Activated CD4-positive, alpha-beta T cell treated with anti-CD3 and anti-CD28 coated beads for 36 hours (primary cell): Measurements from ENCODE around the gene CLEC4G. TPM values are rescaled to one million over a fixed set of nuclear protein-coding genes. Genes with fewer than 3 reads are reported as not detected.
A peak's percentile ranks its signal among the peaks of the same experiment; 100 is the strongest.

Experiments
- ATAC-seq: fragments of 200-7000 bp; cut with Tn5 transposase; one replicate; pipeline ENCODE4 v1.10.0; 2021; ENCODE audit warnings: mild to moderate bottlenecking, moderate library complexity
- CTCF ChIA-PET: fragments of 350-600 bp; sonication (Branson Sonifier 250); formaldehyde crosslinking; loops from one replicate; lab custom pipeline; 2021; ENCODE audit warnings: antibody characterized with exemption; lab: Charles Lee
- POLR2A ChIA-PET: fragments of 350-600 bp; sonication (Branson Sonifier 250); formaldehyde crosslinking; loops from one replicate; lab custom pipeline; 2021; ENCODE audit warnings: antibody characterized with exemption, inconsistent platforms; lab: Charles Lee
- DNase-seq: peaks from one replicate; pipeline ENCODE4 v3.0.0-alpha.2; 2020
- H3K27ac Mint-ChIP-seq: one replicate; pipeline ENCODE4 v1.8.0; 2021; ENCODE audit warnings: mixed read lengths
- H3K27me3 Mint-ChIP-seq: one replicate; pipeline ENCODE4 v1.8.0; 2021; ENCODE audit warnings: mixed read lengths
- H3K36me3 Mint-ChIP-seq: one replicate; pipeline ENCODE4 v1.8.0; 2021; ENCODE audit warnings: low read depth, mixed read lengths
- H3K4me1 Mint-ChIP-seq: one replicate; pipeline ENCODE4 v1.8.0; 2021; ENCODE audit warnings: mixed read lengths
- H3K4me3 Mint-ChIP-seq: one replicate; pipeline ENCODE4 v1.8.0; 2021; ENCODE audit warnings: mild to moderate bottlenecking, moderate library complexity, mixed read lengths
- H3K9me3 Mint-ChIP-seq: one replicate; pipeline ENCODE4 v1.8.0; 2021; ENCODE audit warnings: low read depth, mixed read lengths
- intact Hi-C, 2 experiments: fragments of 100-400 bp; cut with DNase I in 1 of 2; cut with micrococcal nuclease in 1 of 2; formaldehyde crosslinking; loops; one replicate each; pipeline versions ENCODE4 v1.14.2 to v1.15.1; 2022 to 2024; cut with DNase I, micrococcal nuclease
- total RNA-seq, 2 experiments: library from RNA; stranded (reverse); gene quantifications; one replicate each; pipeline ENCODE4 v1.2.3, GENCODE V29; 2021

The CLEC4G gene
- total RNA-seq, 2 experiments from 2014 or later, result not detected

GRCh38 chr19:7704280-7705060 lies 27.4 kb downstream of the CLEC4G start:
- Mint-ChIP-seq H3K4me1 (peaks cover 45% of the 10 kb centered on the region), H3K27me3 (no peaks in the 10 kb centered on the region), H3K27ac (no peak overlapping the region), H3K4me3 (no peak overlapping the region), H3K9me3 (no peaks in the 10 kb centered on the region), H3K36me3 (no peaks in the 10 kb centered on the region)
- no peak for ATAC-seq
- ChIA-PET POLR2A (interaction anchor here (0.7 kb wide), 2 partner anchors 18 to 136 kb away, joined by 3 read pairs; no protein-coding TSS in a partner anchor), CTCF (interaction anchor here (2.2 kb wide), 1 partner anchor 137 kb away, joined by 8 read pairs; no protein-coding TSS in a partner anchor)
- DNase-seq, result no peak
- intact Hi-C loops, result loop anchor here (1.0 to 5.0 kb wide), 3 partner anchors 33 to 103 kb away; no protein-coding TSS in a partner anchor

DNA sequence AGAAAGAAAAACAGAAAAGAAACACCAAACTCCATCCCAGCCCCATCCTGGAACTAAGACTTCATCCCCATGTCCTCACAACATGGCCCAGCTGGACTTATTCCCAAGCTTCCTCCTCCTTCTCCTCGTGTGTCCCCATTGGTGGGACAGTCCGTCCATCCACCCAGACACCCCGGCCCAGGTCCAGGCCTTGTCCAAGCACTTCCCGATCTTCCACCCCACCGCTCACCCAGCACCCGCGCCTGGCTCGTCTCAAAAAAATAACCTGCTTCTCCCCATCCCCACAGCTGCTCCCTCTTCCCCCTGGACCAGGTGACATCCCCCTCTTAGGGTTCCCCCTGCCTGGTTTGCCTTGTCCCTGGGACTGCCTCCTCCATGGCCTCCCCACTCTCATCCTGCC lies 28.6 kb downstream of the CLEC4G start:
- Mint-ChIP-seq H3K4me1 (peaks cover 50% of the 10 kb centered on the region), H3K27ac (no peak overlapping the region), H3K9me3 (no peaks in the 10 kb centered on the region), H3K4me3 (no peak overlapping the region), H3K36me3 (no peaks in the 10 kb centered on the region), H3K27me3 (peaks cover 5% of the 10 kb centered on the region)
- ATAC-seq, result no peak
- DNase-seq, result no peak
- CTCF ChIA-PET, result no interaction called here
- intact Hi-C loops, result loop anchor here in 1 of 2 experiments (5.0 kb wide), 1 partner anchor 34 kb away; no protein-coding TSS in a partner anchor
- POLR2A ChIA-PET, result no interaction called here

GRCh38 chr19:7701654-7702457 lies 30.1 kb downstream of the CLEC4G start, which contains the start of gene FCER2:
Gene FCER2, minus strand, starts transcription at chr19:7702131. Its CDS starts 2,371 bp downstream, at chr19:7699760.
- Mint-ChIP-seq H3K27ac (peak within 1 kb of the TSS; percentile 38), H3K27me3 (peaks cover 8% of the 10 kb centered on the region), H3K4me3 (no peak within 1 kb of the TSS), H3K36me3 (no peaks in the 10 kb centered on the region), H3K9me3 (no peaks in the 10 kb centered on the region), H3K4me1 (peaks cover 44% of the 10 kb centered on the region)
- CTCF ChIA-PET, result interaction anchor here (0.6 kb wide), 2 partner anchors 242 to 281 kb away, joined by 3 read pairs; partner anchors contain the start of gene TIMM44
- POLR2A ChIA-PET, result no interaction called here
- intact Hi-C loops, result loop anchor here in 1 of 2 experiments (5.0 kb wide), 1 partner anchor 35 kb away; no protein-coding TSS in a partner anchor
- no peak for DNase-seq
- ATAC-seq, result no peak

- CTCF ChIA-PET, result interaction anchor here (0.6 to 1.5 kb wide), 3 partner anchors 133 to 281 kb away, joined by 3 to 4 read pairs (median 3); partner anchors contain the start of gene TIMM44
- no peak for DNase-seq
- no peak overlapping the region for H3K27ac Mint-ChIP-seq
- peaks cover 11% of the 10 kb centered on the region for H3K27me3 Mint-ChIP-seq
- POLR2A ChIA-PET, result no interaction called here
- no peaks in the 10 kb centered on the region for H3K9me3 Mint-ChIP-seq
- no peak for ATAC-seq
- no peak overlapping the region for H3K4me3 Mint-ChIP-seq
- no peaks in the 10 kb centered on the region for H3K36me3 Mint-ChIP-seq
- H3K4me1 Mint-ChIP-seq, result peaks cover 37% of the 10 kb centered on the region
- intact Hi-C loops, result loop anchor here in 1 of 2 experiments (5.0 kb wide), 1 partner anchor 36 kb away; no protein-coding TSS in a partner anchor
Measured at GRCh38 chr19:7701049-7701653, 30.8 kb downstream of the CLEC4G start.

GRCh38 chr19:7699417-7700401 lies 32.2 kb downstream of the CLEC4G start:
- Mint-ChIP-seq H3K36me3 (no peaks in the 10 kb centered on the region), H3K4me1 (peaks cover 23% of the 10 kb centered on the region), H3K27me3 (peaks cover 13% of the 10 kb centered on the region), H3K9me3 (no peaks in the 10 kb centered on the region), H3K4me3 (peak overlapping the region; percentile 46), H3K27ac (peak overlapping the region; percentile 39)
- intact Hi-C loops, result loop anchor here (2.0 to 5.0 kb wide), 3 partner anchors 38 to 73 kb away; no protein-coding TSS in a partner anchor
- POLR2A ChIA-PET, result no interaction called here
- CTCF ChIA-PET, result interaction anchor here (0.6 to 1.5 kb wide), 4 partner anchors 19 to 132 kb away, joined by 3 to 4 read pairs (median 4); partner anchors contain the start of gene TRAPPC5
- ATAC-seq (peak; percentile 78), DNase-seq (peak; percentile 80)

- ATAC-seq (no peak), DNase-seq (no peak)
- Mint-ChIP-seq H3K4me1 (peaks cover 22% of the 10 kb centered on the region), H3K4me3 (peak overlapping the region; percentile 46), H3K9me3 (no peaks in the 10 kb centered on the region), H3K27ac (peak overlapping the region; percentile 39), H3K36me3 (no peaks in the 10 kb centered on the region), H3K27me3 (peaks cover 13% of the 10 kb centered on the region)
- POLR2A ChIA-PET, result no interaction called here
- intact Hi-C loops, result loop anchor here in 1 of 2 experiments (2.0 kb wide), 2 partner anchors 52 to 74 kb away; no protein-coding TSS in a partner anchor
- CTCF ChIA-PET, result interaction anchor here (0.6 to 2.6 kb wide), 6 partner anchors 10 to 694 kb away, joined by 3 to 9 read pairs (median 4); partner anchors contain the start of gene TRAPPC5
Measured at GRCh38 chr19:7699003-7699402, 32.9 kb downstream of the CLEC4G start.

GRCh38 chr19:7698583-7698982 lies 33.3 kb downstream of the CLEC4G start:
- DNase-seq, result no peak
- ATAC-seq, result no peak
- Mint-ChIP-seq H3K27me3 (peaks cover 13% of the 10 kb centered on the region), H3K27ac (no peak overlapping the region), H3K4me1 (peaks cover 18% of the 10 kb centered on the region), H3K9me3 (no peaks in the 10 kb centered on the region), H3K36me3 (no peaks in the 10 kb centered on the region), H3K4me3 (peak overlapping the region; percentile 46)
- intact Hi-C loops, result loop anchor here in 1 of 2 experiments (2.0 kb wide), 2 partner anchors 52 to 74 kb away; no protein-coding TSS in a partner anchor
- CTCF ChIA-PET, result interaction anchor here (0.6 to 2.6 kb wide), 9 partner anchors 10 to 694 kb away, joined by 3 to 9 read pairs (median 3); partner anchors contain the start of gene TRAPPC5
- POLR2A ChIA-PET, result no interaction called here

DNA sequence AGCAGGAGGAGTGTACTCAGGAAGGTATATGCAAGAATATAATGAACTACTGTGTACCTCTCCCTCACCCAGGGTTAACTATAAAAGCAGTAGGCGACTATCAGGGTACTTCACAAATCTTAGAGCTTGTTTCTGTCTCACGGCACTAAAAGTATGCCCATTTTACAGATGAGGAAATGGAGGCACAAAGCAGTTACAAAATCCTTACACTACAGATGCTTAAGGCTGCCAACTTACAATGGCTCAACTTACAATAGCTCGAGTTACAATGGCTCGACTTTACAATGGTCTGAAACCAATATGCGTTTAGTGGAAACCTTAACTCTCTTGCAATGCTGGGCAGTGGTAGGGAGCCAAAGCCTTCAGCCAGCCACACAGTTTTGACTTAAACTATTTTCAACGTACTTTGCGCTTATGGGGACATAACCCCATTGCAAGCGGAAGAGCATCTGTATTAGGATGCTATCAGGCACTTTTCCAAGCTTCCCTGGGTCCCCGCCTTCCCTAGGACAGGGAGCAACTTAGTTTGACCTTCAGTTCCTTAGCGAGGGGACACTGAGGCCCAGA lies 34.1 kb downstream of the CLEC4G start:
- ChIA-PET CTCF (interaction anchor here (0.6 to 2.6 kb wide), 7 partner anchors 14 to 171 kb away, joined by 3 to 9 read pairs (median 3); partner anchors contain the start of gene TRAPPC5), POLR2A (interaction anchor here (0.7 kb wide), 1 partner anchor 1016 kb away, joined by 4 read pairs; no protein-coding TSS in a partner anchor)
- Mint-ChIP-seq H3K4me1 (peaks cover 15% of the 10 kb centered on the region), H3K27me3 (peaks cover 13% of the 10 kb centered on the region), H3K36me3 (no peaks in the 10 kb centered on the region), H3K9me3 (no peaks in the 10 kb centered on the region), H3K27ac (no peak overlapping the region), H3K4me3 (no peak overlapping the region)
- intact Hi-C loops, result loop anchor here in 1 of 2 experiments (2.0 kb wide), 2 partner anchors 53 to 75 kb away; no protein-coding TSS in a partner anchor
- no peak for ATAC-seq
- DNase-seq, result no peak

DNA sequence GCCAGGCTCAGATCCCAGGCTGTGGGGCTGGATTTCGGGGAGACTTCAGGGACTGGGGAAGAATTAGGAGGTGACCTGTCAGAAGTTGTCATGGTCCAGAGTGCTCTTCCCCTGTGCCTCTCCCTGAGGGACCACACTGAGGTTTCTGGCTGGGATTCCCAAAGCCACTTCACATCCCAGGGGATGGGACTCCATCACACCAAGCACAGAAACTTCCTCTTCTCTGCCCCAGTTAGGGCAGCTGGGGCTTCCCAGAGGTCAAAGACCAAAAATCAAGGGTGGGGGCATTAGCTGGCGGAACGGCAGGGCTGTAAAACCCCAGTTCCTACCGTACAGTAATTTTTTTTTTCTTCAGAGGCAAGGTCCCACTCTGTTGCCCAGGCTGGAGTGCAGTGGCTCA lies 37.4 kb downstream of the CLEC4G start:
- CTCF ChIA-PET, result no interaction called here
- H3K36me3 Mint-ChIP-seq, result no peaks in the 10 kb centered on the region
- H3K9me3 Mint-ChIP-seq, result no peaks in the 10 kb centered on the region
- peaks cover 13% of the 10 kb centered on the region for H3K27me3 Mint-ChIP-seq
- no peak for DNase-seq
- POLR2A ChIA-PET, result no interaction called here
- intact Hi-C loops, result no loop called here
- no peak overlapping the region for H3K4me3 Mint-ChIP-seq
- peaks cover 8% of the 10 kb centered on the region for H3K4me1 Mint-ChIP-seq
- H3K27ac Mint-ChIP-seq, result no peak overlapping the region
- ATAC-seq, result no peak
